T-helper 1 cell (primary cell): ENCODE results near the gene VSTM5.
"Not testable (repeated sequence)": the region's sequence is repeated elsewhere in the genome, so short reads cannot be mapped to it uniquely, and the experiment has no call there.

Experiments
- DNase-seq, 5 donors: peaks; one replicate each; pipeline ENCODE4 v3.0.0-alpha.2; 2012 to 2020
- total RNA-seq, 4 donors: gene quantifications; one replicate each; lab custom pipeline; 2026; lab: John Stamatoyannopoulos, UW

VSTM5 gene, protein sequence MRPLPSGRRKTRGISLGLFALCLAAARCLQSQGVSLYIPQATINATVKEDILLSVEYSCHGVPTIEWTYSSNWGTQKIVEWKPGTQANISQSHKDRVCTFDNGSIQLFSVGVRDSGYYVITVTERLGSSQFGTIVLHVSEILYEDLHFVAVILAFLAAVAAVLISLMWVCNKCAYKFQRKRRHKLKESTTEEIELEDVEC
- 0 reads per million in 4 donors for total RNA-seq

DNA sequence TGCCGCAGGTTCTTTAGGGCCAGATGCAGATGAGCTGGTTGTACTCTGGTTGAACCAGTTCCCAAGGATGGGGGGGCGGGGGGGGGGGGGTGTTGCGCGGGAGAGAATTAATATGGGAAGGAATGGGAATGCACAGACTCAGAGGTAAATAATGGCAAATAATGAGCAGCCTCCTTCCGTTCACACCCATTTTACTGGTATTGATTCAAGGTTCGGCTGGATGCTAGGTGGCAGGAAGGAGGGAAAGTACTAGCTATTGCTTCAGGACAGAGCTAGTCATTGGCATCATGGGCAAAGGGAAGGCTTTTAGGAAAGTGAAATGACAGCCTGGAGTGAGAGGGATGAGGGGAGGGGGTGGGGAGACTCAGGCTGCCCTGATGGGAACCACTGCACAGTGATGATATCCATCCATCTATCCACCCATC, at the start of gene VSTM5:
TSS of gene VSTM5 (minus strand) at position 25 of the 425 bp plus-strand sequence. CDS start 116 bp downstream, outside the sequence.
- DNase-seq = no peak

DNA sequence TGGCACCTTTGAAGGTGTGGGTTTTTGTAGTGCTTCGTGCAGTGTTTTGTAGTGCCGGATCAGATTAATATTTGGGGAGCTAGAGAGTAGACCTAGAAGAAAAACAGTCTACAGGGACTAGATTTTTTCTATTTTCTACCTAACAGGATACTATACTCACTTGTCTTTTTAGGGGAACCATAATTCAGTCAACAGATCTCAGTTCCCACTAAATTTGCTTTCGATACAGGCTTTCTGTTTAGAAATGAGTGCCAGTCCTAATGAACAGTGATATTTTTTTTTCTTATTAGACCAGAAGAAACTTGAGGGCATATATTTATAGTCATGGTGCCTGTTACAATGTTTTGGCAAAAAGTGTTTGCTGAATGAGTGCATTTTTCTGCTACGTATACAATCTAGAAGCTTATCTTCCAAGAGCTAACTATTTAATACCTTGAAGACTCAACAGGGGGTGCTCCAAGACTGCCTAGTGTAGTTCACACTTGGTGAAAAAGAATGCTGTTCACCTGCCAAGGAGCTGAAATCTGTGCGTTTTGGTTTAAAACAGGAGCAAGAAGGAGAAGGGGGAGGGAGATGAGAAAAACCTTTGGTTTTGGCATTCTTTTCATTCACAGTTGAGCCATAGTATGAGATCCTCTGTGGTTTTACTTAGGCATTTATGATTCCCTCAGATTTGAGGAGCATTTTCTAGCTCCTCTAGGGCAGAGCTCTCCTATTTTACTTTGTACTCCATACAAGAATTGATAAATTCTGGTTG, 44.9 kb upstream of the VSTM5 start:
- peak in 1 of 5 donors; percentile 10 for DNase-seq

DNA sequence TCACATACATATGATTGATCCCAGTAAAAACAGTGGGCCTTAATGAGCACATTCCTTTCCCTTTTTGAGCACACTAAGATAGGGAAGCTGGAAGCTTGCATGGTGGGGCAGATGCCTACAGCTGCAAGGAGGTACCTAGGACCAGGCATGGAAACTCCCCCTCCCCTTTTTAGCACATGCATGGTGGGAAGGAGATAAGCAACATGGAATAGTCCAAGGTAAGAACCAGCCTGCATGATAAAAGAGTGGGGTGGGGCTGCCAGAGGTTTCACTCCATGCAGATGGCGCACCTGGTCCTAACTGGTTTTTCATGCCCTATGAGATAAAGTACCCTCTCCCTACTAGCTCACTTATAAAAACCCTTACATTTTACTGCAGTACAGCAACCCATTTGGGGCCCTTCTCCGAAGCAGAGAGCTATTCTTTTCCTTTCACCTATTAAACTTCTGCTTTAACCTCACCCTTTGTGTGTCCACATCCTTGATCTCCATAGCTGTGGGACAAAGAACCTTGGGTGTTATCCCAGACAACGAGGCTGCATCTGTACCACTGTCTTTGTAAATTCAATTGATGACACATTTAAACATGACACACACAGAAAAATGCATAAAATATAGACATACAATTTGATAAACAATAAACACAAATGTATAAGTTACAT, 40.1 kb upstream of the VSTM5 start:
- DNase-seq = no peak

DNA sequence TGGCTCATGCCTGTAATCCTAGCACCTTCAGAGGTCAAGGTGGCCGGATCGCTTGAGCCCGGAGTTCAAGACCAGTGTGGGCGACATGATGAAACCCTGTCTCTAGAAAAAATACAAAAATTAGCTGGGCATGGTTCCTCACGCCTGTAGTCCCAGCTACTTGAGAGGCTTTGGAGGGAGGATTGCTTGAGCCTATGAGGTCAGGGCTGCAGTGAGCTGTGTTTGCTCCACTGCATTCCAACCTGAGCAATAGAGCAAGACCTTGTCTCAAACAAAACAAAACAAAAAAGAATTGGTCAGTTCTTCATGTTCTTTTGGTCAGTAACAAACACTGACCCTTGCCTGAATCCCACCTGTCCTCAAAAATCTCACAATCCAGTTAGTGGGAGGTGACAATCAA, 36.7 kb upstream of the VSTM5 start:
- no peak for DNase-seq

DNA sequence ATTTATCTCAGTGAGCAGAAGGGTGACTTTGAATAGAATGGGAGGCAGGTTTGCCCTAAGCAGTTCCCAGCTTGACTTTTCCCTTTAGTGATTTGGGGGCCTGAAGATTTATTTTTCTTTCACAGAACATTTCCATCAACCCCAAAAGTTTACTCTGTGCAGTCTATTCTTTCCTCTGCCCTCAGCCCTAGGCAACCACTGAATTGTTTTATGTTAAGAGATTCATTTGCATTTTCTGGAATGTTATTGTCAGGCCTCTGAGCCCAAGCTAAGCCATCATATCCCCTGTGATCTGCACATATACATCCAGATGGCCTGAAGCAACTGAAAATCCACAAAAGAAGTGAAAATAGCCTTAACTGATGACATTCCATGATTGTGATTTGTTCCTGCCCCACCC, 28.7 kb upstream of the VSTM5 start:
- not testable (repeated sequence) for DNase-seq

DNA sequence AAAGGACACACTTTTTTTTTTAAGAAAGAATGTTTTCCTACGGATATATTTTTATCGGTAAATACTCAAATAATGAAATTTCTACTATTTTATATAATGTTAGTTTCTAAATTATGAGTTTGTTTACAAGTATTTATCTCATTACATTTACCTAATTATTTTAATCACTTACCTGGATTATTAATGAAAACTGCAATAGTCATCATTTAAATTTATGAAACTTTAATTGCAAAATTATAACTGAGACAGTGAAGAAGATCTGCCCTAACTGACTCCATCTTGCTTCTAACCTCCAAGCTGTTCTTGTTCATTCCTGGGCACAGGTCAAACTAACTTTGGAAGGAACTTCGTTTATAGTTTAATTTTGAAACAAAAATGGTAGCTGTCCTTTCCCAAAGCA, 25.2 kb upstream of the VSTM5 start:
- DNase-seq = no peak

DNA sequence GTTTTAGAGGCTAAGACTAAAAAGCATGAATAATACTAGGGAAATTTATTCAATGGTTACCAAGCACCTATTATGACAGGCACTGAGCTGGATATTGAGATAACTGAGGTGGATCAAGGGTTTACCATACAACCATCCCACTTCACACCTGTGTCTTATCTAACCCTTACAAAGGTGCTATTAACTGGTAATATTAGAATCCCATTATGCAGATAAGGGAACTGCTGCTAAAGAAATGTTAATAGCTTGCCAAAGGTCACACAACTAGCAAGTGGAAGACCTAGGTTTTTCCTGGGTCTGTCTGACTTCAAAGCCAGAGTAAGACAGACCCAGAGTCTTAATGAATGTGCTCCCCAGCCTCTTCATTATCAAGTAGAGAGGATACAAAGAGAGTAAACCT, 21.1 kb upstream of the VSTM5 start:
- no peak for DNase-seq

DNA sequence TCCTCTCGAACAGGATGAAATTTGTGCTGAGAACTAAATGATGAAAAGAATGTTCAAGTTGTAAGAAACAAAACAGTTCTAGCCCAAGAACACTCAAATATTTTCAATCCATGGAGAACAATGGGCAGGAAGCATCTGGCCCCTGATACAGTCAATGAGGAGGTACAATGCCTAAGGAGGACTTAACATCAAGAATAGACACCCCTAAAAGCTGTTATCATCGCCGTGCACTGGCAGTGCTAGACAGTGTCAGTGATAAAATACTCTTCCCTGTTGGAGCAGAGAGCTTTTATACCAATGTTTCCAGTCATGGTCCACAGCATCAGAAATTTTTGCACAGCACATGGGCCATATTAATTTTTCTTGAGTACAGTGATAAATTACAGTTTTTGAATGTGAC, 20.2 kb upstream of the VSTM5 start:
- no peak for DNase-seq

DNA sequence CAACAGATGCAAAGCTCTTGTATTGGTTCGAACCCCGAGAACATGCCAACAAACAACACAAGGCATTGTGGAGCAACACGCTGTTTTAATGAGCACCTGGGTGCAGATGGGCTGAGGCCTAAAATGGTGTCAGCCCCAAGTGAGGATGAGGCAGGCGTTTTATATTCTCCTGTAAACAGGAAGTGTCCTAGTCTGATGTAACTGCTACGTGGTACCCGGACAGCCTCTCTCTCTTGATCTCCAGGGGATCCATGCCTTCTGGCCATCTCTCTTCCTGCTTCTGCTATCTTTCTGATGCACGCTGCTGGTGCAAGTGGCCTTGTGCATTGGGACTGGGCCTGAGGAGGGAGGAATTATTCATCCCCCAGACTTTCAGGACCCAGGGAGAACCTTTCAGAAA, 19.4 kb upstream of the VSTM5 start:
- DNase-seq = no peak

DNA sequence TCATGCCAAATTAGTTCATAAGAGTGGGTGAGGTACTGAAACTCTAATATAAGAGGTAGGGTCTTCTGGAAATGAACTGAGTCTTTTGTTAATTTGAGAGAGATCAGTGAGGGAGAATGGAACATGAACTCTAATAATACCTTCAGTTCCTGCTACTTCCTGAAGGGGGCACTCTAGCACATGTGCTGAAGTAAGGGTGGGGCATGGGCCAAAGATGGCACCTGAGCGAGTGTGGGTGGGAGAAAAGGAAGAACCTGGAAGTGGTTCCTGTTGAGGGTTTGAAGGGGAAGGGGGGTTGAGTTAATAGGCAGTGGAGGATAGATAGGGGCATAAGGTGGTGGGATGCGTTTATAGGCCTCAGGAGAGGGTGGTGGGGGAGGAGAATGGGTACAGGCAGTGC, 18.0 kb upstream of the VSTM5 start:
- not testable (repeated sequence) for DNase-seq

DNA sequence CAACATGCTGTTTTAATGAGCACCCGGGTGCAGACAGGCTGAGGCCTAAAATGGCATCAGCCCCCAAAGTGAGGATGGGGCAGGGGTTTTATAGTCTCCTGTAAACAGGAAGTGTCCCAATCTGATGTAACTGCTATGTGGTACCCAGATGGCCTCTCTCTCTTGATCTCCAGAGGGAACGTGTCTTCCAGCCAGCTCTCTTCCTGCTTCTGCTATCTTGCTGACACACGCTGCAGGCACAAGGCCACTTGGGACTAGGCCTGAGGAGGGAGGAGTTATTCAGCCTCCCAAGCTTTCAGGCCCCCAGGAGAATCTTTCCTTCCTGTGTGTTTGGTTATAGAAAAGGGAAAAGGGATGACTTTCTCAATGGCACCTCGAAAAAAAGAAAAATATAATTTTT, 11.4 kb upstream of the VSTM5 start:
- no peak for DNase-seq

DNA sequence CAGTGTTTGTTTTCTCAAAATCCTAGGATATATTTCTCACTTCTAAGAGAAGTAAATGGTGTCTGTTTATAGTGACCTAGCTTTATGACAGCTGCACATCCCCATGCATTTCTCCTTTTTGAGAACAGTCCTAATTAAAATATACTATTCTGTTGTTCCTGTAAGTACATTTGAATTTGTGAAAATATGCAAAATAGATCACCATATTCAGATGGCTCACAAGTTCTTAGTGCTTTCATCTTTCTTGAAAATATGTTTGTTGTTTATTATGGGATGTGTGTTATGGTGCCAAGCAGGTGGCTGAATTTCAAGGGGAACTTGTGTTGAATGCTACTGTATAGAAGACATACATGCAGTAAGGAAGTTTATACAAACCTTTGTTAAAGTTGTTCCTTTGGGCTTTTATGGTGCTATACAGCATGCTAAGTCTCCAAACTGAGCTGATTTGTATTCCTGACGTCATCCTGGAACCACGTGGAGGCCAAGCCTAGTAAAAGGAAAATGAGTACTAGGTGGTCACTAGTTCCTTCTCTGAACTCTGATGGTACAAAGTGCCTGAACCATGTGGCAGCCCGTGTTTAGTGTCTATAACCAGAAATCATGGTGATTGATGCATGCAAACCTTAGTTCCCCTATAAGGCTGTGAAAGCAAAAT, 7.8 kb upstream of the VSTM5 start:
- DNase-seq = no peak

DNA sequence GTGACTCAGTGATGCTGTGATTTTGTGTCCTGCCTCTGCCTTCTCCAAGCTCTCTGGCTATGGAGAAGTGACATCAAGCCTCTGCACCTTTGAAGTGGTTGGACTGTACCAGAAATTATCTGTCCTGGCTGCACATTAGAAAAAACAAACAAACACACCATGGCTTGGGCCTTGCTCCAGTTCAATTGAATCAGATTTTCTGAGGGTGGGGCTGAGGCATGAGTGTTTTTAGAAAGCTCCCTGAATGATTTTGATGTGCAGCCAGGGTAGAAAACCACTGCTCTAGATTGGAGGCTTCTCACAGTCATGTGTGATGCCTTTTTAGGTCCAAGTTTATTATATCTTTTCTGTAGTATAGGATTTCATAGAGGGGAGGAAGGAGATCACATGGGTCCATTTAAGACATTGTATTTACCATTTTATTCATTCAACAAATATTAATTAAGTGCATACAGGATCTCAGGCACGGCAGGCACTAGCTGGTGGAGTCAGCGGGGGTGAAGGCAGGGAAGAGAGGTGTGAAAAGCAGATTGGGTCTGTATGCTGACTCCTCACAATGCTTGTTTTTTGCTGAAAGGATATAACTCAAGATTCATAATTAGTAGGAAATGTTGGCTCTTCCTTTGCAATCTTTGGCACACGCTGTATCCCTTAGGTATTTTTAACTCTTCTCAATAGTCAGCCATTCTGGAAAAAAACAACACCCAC, 7.1 kb upstream of the VSTM5 start:
- DNase-seq = no peak

DNA sequence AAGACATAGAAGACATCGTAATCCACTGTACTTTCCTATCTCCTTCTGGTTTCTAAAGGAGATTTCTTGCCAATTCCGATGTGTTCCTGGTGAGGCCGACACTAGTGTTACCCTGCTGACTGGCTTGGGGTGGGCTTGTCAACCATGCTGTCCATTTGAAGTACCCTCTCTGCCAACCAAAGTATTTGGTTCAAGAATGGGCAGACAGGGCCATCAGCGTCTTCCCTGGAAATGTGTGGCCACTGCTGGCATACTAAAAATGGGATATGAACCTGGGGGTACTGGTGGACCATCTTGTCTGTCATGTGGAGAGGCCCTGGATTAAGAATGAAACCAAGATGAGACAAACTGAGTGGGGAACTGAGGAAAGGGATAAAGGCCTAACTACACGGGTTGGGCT, 1.8 kb upstream of the VSTM5 start:
- DNase-seq = no peak

DNA sequence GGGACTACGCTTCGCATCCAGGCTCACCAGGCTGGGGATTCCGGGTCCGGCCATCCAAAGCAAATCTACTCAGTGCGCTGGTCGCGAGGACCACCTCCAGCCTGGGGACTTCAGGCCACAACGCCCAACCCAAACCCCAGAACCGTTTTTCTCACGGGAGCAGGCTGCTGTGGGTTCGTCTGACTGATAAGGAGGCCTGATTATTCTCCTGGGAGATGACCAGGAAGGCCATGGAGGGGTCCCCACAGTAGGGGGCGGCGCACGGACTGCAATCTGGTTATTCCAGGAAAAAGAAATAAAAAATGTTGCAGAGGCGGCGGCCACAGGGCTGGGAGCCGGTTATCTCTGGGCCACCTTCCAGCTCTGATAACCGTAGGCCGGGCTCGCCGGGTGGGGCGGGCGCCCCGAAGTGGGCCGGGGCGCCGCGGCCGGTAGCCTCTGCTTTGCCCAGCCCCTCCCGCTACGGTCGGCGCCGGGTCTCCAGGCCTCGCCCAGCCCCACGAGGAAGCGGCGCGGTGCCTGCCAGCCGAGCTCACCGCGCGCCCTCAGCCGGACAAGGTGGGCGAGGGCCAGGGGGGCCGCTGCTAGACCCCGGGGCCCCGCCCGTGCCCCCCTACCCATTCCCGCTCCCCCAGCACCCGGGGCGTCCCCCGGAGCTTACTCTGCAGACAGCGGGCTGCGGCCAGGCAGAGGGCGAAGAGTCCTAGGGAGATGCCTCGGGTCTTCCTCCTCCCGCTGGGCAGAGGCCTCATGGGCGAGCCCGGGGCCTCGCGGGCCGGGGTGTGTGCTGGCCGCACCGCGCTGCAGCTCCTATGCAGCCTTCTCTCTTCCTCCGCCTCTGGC, 446 bp downstream of the VSTM5 start:
- DNase-seq = no peak

DNA sequence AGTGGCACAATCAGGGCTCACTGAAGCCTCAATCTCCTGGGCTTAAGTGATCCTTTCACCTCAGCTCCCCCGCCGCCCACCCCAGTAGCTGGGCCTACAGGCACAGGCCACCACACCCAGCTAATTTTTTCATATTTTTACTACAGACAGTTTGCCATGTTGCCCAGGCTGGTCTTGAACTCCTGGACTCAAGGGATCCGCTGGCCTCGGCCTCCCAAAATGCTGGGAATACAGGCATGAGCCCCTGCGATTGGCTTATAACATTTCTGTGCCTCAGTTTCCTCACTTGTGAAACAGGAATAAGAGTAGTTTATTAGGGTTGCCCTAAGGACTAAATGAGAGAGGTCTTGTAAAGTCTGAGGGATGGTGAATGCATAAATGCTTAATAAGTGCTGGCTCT, 1.2 kb downstream of the VSTM5 start:
- DNase-seq = no peak

DNA sequence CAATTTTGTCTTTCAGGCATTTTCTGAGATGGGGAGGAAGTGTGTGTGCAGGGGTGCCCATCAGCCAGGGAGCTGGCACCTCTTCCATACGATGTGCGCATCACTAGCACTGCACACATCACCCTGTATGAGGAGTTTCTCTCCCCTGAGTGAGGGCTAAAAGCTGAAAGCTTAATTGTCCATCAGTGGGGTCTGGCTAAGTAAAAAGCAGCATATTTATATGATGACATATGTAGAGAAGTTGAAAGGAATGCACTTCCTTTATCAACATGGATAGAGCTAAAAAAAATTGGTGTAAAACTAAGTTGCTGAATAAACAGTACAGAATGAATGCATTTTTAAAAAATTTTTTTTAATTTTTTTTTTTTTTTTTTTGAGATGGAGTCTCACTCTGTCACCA, 4.0 kb downstream of the VSTM5 start:
- DNase-seq = no peak

DNA sequence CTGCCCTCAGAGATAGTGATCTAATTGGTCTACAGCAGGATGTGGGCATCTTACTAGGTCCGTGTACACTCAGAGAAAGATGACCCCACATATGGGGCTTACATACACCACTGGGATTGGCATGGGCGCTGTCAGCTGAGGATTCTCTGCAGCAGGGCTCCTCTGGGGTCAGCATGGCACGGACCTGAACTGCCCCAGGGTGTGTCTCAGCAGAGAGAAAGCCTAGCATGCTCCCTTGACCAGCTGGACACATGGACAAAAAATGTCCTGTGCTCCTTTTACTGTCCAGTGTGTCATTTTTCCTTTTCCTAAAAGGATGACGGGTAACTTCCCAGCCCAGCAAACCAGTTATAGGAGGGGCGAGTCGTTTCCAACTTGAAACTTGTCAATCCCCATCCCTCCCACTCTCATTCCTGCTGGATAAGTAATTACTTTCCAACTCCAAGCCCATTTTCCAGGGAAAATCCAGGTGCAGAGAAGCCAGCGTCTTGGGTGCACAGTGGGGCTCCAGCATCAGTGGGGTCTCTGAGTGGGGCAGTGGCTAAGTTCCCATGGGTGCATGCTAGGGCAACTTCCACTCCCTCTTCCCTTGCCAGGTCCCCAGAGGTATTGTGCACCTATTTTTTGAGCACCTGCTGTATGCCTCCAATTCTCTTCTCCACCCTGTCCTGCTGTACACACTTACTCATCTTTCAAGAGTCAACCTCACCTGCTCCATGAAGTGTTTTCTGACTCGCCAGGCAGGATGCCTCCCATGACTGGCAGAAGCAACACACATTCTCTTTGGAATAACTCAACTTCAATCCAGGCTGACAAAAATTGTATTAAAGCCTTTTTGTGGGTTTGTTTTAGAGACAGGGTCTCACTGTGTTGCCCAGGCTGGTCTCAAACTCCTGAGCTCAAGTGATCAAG, 5.0 kb downstream of the VSTM5 start:
- no peak for DNase-seq

DNA sequence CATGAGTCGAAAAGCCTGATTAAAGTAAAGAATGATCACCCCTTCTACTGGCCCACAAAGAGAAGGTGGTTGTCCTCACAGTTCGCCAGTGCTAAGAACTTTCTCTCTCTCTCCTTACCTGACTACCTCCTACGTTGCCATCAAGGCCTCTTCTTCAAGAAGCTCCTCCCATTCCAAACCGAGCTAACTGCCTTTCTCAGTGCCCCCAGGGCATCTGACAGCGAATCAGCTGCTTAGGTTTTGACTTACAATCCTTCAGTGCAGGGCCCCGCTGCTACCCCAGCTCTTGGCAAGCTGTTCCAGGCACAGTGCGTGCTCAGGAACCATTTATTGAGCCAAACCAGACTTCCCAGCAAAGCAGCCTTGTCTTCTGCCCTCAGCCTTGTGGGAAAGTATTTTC, 5.8 kb downstream of the VSTM5 start:
- no peak for DNase-seq

DNA sequence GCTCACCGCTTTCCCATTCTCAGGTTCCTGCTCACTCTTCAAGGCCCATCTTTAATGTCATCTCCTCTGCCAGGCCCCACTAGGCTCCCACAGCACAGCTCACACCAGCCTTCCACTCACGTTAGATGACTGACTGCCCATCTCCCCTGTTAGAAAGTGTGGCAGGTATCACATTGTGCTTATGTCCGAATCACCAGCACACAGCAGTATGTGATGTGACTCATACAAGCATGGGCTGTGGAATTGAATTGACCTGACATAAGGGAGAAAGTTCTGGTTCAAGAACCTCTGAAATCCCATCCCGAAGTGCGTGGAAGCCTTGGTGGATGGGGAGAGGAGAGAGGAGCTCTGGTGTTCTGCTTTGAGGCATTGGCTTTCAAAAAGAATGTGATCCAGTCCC, 6.5 kb downstream of the VSTM5 start:
- no peak for DNase-seq

DNA sequence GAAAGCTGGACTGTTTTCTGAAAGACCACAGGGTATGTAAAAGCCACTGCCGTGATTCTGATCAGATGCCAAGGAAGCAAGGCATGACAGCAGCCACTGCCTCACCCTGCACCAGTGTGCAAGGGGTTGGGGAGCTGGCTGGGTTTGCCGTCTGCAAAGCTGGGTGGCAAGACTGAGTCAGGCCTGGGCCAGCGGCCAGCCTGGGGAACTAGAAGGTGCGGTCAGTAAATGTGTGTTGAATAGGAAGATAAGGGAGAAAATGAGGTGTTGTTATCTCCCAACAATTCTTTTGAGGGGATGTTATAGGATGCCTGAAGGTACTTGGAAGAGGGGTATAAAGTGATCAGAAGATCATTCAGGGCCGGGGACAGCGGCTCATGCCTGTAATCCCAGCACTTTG, 8.0 kb downstream of the VSTM5 start:
- DNase-seq = no peak
